ENCODE data around the gene WNT1. TPM values are rescaled to one million over a fixed set of nuclear protein-coding genes. Genes with fewer than 3 reads are reported as not detected.

The WNT1 gene
- polyA plus RNA-seq, 1 donor from 2014 or later = not detected

DNA sequence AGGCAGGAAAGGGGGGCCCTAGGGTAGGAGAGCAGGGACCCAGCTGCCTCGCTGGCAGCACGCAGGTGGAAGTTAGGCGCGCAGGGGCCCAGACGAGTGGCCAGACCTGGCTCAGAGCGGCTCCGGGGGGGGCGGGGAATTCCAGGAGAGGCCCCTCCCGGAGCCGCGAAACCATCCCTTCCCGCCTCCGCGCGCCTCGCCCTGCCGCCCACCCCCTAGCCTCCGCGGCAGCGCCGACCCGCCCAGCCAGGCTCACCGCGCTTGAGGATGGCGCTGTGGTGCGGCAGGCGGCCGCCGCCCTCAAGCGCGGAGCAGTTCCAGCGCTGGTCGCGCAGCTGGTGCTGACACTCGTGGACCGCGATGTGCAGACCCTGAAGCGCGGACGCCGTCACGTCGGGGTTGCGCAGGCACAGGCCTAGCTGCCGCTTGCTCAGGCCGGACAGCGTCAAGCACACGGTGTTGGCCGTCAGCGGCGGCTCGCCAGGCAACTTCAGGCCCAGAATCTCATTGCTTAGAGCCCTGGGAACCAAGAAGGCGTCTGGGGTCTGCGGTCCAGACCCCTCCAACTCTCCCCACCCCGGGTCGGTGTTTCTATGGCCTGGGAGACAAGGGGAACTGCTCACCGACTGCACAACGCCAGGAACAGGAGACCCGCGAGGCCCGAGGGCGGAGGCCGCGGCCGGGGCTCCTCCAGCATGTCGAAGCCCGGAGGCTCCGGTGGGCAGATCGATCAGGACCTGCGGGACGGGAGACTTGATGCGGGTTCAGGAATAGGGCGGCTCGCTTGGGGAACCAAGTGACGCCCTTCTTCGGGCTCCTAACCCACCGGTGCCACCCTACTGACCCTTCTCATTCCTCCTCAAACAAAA lies 8.1 kb upstream of the WNT1 start:
- Histone ChIP-seq H2AFZ (ENCODE audit: low read depth, low read length) (no peak overlapping the region), H3K27ac (ENCODE audit: low read length) (no peak overlapping the region), H3K9me3 (ENCODE audit: low read length) (no peaks in the 10 kb centered on the region), H3K79me2 (replicated peaks; ENCODE audit: insufficient read depth, low read length) (no peaks in the 10 kb centered on the region), H3K9me2 (ENCODE audit: insufficient read depth, low read length) (no peaks in the 10 kb centered on the region), H3K4me2 (ENCODE audit: low read length) (no peak overlapping the region), H3K27me3 (ENCODE audit: insufficient read depth, low read depth, low read length) (peaks cover 97% of the 10 kb centered on the region), H3F3A (ENCODE audit: insufficient read depth, low read length, poor library complexity, severe bottlenecking) (no peaks in the 10 kb centered on the region), H3K9ac (ENCODE audit: low read length) (no peak overlapping the region), H3K4me3 (ENCODE audit: low read length) (peak overlapping the region; percentile 59), H3K36me3 (ENCODE audit: insufficient read depth, low read length) (no peaks in the 10 kb centered on the region), H4K20me1 (ENCODE audit: insufficient read depth) (no peaks in the 10 kb centered on the region)
- TF ChIP-seq SMC3 (conservative IDR thresholded peaks at IDR 0.05; ENCODE audit: poor library complexity) (no peak), EZH2 (IDR thresholded peaks at IDR 0.05; ENCODE audit: borderline replicate concordance, insufficient read depth, low read length, poor library complexity, severe bottlenecking) (no peak)
- TF ChIP-seq, protein P1, sequence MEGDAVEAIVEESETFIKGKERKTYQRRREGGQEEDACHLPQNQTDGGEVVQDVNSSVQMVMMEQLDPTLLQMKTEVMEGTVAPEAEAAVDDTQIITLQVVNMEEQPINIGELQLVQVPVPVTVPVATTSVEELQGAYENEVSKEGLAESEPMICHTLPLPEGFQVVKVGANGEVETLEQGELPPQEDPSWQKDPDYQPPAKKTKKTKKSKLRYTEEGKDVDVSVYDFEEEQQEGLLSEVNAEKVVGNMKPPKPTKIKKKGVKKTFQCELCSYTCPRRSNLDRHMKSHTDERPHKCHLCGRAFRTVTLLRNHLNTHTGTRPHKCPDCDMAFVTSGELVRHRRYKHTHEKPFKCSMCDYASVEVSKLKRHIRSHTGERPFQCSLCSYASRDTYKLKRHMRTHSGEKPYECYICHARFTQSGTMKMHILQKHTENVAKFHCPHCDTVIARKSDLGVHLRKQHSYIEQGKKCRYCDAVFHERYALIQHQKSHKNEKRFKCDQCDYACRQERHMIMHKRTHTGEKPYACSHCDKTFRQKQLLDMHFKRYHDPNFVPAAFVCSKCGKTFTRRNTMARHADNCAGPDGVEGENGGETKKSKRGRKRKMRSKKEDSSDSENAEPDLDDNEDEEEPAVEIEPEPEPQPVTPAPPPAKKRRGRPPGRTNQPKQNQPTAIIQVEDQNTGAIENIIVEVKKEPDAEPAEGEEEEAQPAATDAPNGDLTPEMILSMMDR (IDR thresholded peaks at IDR 0.05; ENCODE audit: poor library complexity, severe bottlenecking) = peak; percentile 49

DNA sequence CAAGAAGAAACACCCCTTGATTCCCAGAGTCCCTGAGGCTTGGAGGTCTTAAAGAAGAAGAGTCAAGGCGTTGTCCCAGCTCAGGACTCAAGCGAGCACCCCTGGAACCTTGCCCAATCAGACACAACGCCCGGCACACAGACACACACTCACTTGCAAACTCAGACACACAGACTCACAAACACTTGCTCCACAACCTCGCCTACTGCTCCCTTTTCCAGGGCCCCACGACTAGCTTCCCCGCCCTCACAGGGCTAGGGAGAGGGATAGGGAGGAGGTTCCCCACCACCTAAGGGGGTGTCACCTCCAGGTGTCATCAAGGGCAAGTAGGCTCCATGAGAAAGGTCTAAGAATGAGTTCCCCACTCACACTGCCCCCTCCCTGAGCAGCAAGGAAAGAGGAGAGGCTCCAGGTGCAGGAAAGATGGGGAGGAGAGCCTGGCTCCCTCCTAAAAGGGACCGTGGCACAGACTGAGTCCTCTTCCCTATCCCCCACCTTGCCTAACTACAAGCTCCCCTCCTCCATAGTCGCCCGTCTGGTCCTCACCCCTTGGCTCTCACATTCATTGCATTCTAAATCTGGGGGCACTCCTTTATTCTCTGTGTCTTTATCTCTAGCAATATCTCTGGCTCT lies 7.3 kb upstream of the WNT1 start:
- H3K9me3 ChIP-seq (ENCODE audit: low read length) = no peaks in the 10 kb centered on the region
- peaks cover 97% of the 10 kb centered on the region for H3K27me3 ChIP-seq (ENCODE audit: insufficient read depth, low read depth, low read length)
- H3K9me2 ChIP-seq (ENCODE audit: insufficient read depth, low read length) = no peaks in the 10 kb centered on the region
- H3K4me2 ChIP-seq (ENCODE audit: low read length) = peak overlapping the region; percentile 65
- H3K4me3 ChIP-seq (ENCODE audit: low read length) = peak overlapping the region; percentile 69
- H3K36me3 ChIP-seq (ENCODE audit: insufficient read depth, low read length) = no peaks in the 10 kb centered on the region
- H3K9ac ChIP-seq (ENCODE audit: low read length) = peak overlapping the region; percentile 55
- H3K27ac ChIP-seq (ENCODE audit: low read length) = no peak overlapping the region
- TF ChIP-seq MXI1 (conservative IDR thresholded peaks at IDR 0.05; ENCODE audit: poor library complexity, severe bottlenecking) (no peak), REST (IDR thresholded peaks at IDR 0.05; ENCODE audit: borderline replicate concordance) (no peak), EZH2 (IDR thresholded peaks at IDR 0.05; ENCODE audit: borderline replicate concordance, insufficient read depth, low read length, poor library complexity, severe bottlenecking) (no peak), POLR2AphosphoS5 (IDR thresholded peaks at IDR 0.05) (no peak), RAD21 (conservative IDR thresholded peaks at IDR 0.05) (no peak), SMC3 (conservative IDR thresholded peaks at IDR 0.05; ENCODE audit: poor library complexity) (no peak), EP300 (conservative IDR thresholded peaks at IDR 0.05; ENCODE audit: poor library complexity, severe bottlenecking) (no peak), TAF1 (IDR thresholded peaks at IDR 0.05; ENCODE audit: low read depth) (no peak)
- TF ChIP-seq, protein P1 (IDR thresholded peaks at IDR 0.05; ENCODE audit: poor library complexity, severe bottlenecking) = no peak
- H2AFZ ChIP-seq (ENCODE audit: low read depth, low read length) = no peak overlapping the region
- no peaks in the 10 kb centered on the region for H4K20me1 ChIP-seq (ENCODE audit: insufficient read depth)
- no peaks in the 10 kb centered on the region for H3K79me2 ChIP-seq (replicated peaks; ENCODE audit: insufficient read depth, low read length)
- H3F3A ChIP-seq (ENCODE audit: insufficient read depth, low read length, poor library complexity, severe bottlenecking) = no peaks in the 10 kb centered on the region
